Neural cell (in vitro differentiated cells): ENCODE measurements around the gene WASF3. TPM values are rescaled to one million over a fixed set of nuclear protein-coding genes. Genes with fewer than 3 reads are reported as not detected.

ENCODE experiments used
- H2AFZ ChIP-seq: fragments of 200-600, 300-800 bp; sonication (generic), shearing (Covaris generic); 2 replicates; pipeline ENCODE4 v1.6.0; 2014; ENCODE audit warnings: low read depth, mild to moderate bottlenecking, antibody characterized with exemption, low read length, moderate library complexity
- H3F3A ChIP-seq: fragments of 200-600 bp; shearing (Covaris generic); 2 replicates; pipeline ENCODE4 v1.6.1; 2016; ENCODE audit warnings: mild to moderate bottlenecking, moderate library complexity, mixed read lengths, antibody characterized with exemption, low read length; ENCODE audit not compliant: insufficient read depth, poor library complexity, severe bottlenecking
- H3K27ac ChIP-seq: fragments of 200-600, 300-800 bp; sonication (generic), shearing (Covaris generic); 2 replicates; pipeline ENCODE4 v1.5.1; 2014; ENCODE audit warnings: mild to moderate bottlenecking, low read length, moderate library complexity
- H3K27me3 ChIP-seq: fragments of 300-800, 200-600 bp; sonication (generic), shearing (Covaris generic); 2 replicates; pipeline ENCODE4 v1.6.0; 2014; ENCODE audit warnings: mild to moderate bottlenecking, low read depth, low read length, moderate library complexity; ENCODE audit not compliant: insufficient read depth
- H3K36me3 ChIP-seq: fragments of 300-800, 200-600 bp; sonication (generic), shearing (Covaris generic); 2 replicates; pipeline ENCODE4 v1.5.1; 2014; ENCODE audit warnings: mild to moderate bottlenecking, antibody characterized with exemption, low read length, moderate library complexity; ENCODE audit not compliant: insufficient read depth
- H3K4me2 ChIP-seq: fragments of 300-800, 200-600 bp; sonication (generic), shearing (Covaris generic); 2 replicates; pipeline ENCODE4 v1.6.0; 2014; ENCODE audit warnings: mild to moderate bottlenecking, low read length
- H3K4me3 ChIP-seq: fragments of 300-800, 200-600 bp; sonication (generic), shearing (Covaris generic); 2 replicates; pipeline ENCODE4 v1.5.1; 2014; ENCODE audit warnings: mild to moderate bottlenecking, low read length, moderate library complexity
- H3K79me2 ChIP-seq: fragments of 200-600 bp; shearing (Covaris generic); replicated peaks from 2 replicates; pipeline ENCODE4 v1.6.0; 2014; ENCODE audit warnings: mild to moderate bottlenecking, low read length, moderate library complexity; ENCODE audit not compliant: insufficient read depth
- H3K9ac ChIP-seq: fragments of 300-800, 200-600 bp; sonication (generic), shearing (Covaris generic); 2 replicates; pipeline ENCODE4 v1.6.1; 2016; ENCODE audit warnings: mild to moderate bottlenecking, low read length, mixed read lengths
- H3K9me2 ChIP-seq: fragments of 200-600 bp; shearing (Covaris generic); 2 replicates; pipeline ENCODE4 v1.6.1; 2016; ENCODE audit warnings: mild to moderate bottlenecking, low read length, mixed read lengths; ENCODE audit not compliant: insufficient read depth
- H3K9me3 ChIP-seq: fragments of 200-600, 300-800 bp; sonication (generic), shearing (Covaris generic); 2 replicates; pipeline ENCODE4 v1.6.1; 2016; ENCODE audit warnings: mild to moderate bottlenecking, mixed run types, low read length, moderate library complexity, mixed read lengths
- H4K20me1 ChIP-seq: fragments of 200-600 bp; shearing (Covaris generic); 2 replicates; pipeline ENCODE4 v1.6.1; 2016; ENCODE audit warnings: mild to moderate bottlenecking, mixed run types; ENCODE audit not compliant: insufficient read depth
- EP300 ChIP-seq: fragments of 450-650 bp; conservative IDR thresholded peaks from 2 replicates; pipeline ENCODE4 v1.6.1; 2014; ENCODE audit warnings: antibody characterized with exemption, mild to moderate bottlenecking, moderate library complexity; ENCODE audit not compliant: poor library complexity, severe bottlenecking
- EZH2 ChIP-seq: fragments of 200-600, 300-800 bp; shearing (Covaris generic), sonication (generic); IDR thresholded peaks from 2 replicates; pipeline ENCODE4 v1.6.1; 2014; ENCODE audit warnings: antibody characterized with exemption, low read length, borderline replicate concordance, mild to moderate bottlenecking; ENCODE audit not compliant: insufficient read depth, poor library complexity, severe bottlenecking
- MXI1 ChIP-seq: fragments of 450-650 bp; conservative IDR thresholded peaks from 2 replicates; pipeline ENCODE4 v1.6.1; 2014; ENCODE audit warnings: antibody characterized with exemption, mild to moderate bottlenecking; ENCODE audit not compliant: poor library complexity, severe bottlenecking
- POLR2AphosphoS5 ChIP-seq: IDR thresholded peaks from 2 replicates; pipeline ENCODE4 v1.6.1; 2012
- RAD21 ChIP-seq: fragments of 450-650 bp; conservative IDR thresholded peaks from 2 replicates; pipeline ENCODE4 v1.6.1; 2014; ENCODE audit warnings: antibody characterized with exemption, mild to moderate bottlenecking, moderate library complexity
- SMC3 ChIP-seq: fragments of 450-650 bp; conservative IDR thresholded peaks from 2 replicates; pipeline ENCODE4 v1.6.1; 2014; ENCODE audit warnings: antibody characterized with exemption, mild to moderate bottlenecking, moderate library complexity; ENCODE audit not compliant: poor library complexity
- TAF1 ChIP-seq: IDR thresholded peaks from 2 replicates; pipeline ENCODE4 v1.6.1; 2012; ENCODE audit warnings: low read depth
- polyA plus RNA-seq: library from polyadenylated mRNA; depleted of rRNA; stranded (reverse); fragments of >200 nt; gene quantifications from 2 replicates; pipeline ENCODE4 v1.2.3, GENCODE V29; 2014
- TF ChIP-seq, protein P1 (sequence below): fragments of 450-650 bp; IDR thresholded peaks from 2 replicates; pipeline ENCODE4 v1.5.1; 2014; ENCODE audit warnings: antibody characterized with exemption, mild to moderate bottlenecking, moderate library complexity; ENCODE audit not compliant: poor library complexity, severe bottlenecking
- TF ChIP-seq, protein P2 (sequence below): IDR thresholded peaks from 2 replicates; pipeline ENCODE4 v1.6.1; 2012; ENCODE audit warnings: borderline replicate concordance

The WASF3 gene
- polyA plus RNA-seq, 1 donor from 2014 or later: 44.5 TPM

DNA sequence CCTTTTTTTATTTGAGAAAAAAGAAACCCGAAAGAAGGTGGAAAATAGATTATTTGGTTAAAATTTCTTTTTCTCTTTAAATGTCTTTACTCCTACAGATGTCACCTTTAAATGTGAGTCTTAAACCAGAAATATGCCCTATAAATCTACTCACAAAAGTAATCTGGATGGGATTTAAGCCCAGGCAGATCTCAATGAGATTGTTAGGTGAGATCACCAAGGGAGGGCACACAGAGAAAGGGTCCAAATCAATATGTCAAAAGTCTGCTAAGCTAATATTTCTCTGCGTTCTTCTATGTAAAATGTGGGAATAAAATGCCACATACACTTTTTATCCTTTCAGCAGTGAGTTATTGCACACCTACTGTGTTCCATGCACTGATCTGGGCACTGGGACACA is 32.9 kb downstream of the WASF3 start:
- Histone ChIP-seq H3K36me3 (no peaks in the 10 kb centered on the region), H3K79me2 (peaks cover 74% of the 10 kb centered on the region), H2AFZ (no peak overlapping the region), H3K9ac (no peak overlapping the region), H3K27ac (no peak overlapping the region), H3K27me3 (no peaks in the 10 kb centered on the region), H3K9me2 (no peaks in the 10 kb centered on the region), H3K4me3 (no peak overlapping the region), H3F3A (no peaks in the 10 kb centered on the region), H4K20me1 (no peaks in the 10 kb centered on the region), H3K9me3 (no peaks in the 10 kb centered on the region), H3K4me2 (no peak overlapping the region)
- TF ChIP-seq EZH2: no peak
- TF ChIP-seq SMC3: no peak
- TF ChIP-seq, protein P1, sequence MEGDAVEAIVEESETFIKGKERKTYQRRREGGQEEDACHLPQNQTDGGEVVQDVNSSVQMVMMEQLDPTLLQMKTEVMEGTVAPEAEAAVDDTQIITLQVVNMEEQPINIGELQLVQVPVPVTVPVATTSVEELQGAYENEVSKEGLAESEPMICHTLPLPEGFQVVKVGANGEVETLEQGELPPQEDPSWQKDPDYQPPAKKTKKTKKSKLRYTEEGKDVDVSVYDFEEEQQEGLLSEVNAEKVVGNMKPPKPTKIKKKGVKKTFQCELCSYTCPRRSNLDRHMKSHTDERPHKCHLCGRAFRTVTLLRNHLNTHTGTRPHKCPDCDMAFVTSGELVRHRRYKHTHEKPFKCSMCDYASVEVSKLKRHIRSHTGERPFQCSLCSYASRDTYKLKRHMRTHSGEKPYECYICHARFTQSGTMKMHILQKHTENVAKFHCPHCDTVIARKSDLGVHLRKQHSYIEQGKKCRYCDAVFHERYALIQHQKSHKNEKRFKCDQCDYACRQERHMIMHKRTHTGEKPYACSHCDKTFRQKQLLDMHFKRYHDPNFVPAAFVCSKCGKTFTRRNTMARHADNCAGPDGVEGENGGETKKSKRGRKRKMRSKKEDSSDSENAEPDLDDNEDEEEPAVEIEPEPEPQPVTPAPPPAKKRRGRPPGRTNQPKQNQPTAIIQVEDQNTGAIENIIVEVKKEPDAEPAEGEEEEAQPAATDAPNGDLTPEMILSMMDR: no peak
- no peak for TF ChIP-seq RAD21
- no peak for TF ChIP-seq POLR2AphosphoS5
- TF ChIP-seq, protein P2, sequence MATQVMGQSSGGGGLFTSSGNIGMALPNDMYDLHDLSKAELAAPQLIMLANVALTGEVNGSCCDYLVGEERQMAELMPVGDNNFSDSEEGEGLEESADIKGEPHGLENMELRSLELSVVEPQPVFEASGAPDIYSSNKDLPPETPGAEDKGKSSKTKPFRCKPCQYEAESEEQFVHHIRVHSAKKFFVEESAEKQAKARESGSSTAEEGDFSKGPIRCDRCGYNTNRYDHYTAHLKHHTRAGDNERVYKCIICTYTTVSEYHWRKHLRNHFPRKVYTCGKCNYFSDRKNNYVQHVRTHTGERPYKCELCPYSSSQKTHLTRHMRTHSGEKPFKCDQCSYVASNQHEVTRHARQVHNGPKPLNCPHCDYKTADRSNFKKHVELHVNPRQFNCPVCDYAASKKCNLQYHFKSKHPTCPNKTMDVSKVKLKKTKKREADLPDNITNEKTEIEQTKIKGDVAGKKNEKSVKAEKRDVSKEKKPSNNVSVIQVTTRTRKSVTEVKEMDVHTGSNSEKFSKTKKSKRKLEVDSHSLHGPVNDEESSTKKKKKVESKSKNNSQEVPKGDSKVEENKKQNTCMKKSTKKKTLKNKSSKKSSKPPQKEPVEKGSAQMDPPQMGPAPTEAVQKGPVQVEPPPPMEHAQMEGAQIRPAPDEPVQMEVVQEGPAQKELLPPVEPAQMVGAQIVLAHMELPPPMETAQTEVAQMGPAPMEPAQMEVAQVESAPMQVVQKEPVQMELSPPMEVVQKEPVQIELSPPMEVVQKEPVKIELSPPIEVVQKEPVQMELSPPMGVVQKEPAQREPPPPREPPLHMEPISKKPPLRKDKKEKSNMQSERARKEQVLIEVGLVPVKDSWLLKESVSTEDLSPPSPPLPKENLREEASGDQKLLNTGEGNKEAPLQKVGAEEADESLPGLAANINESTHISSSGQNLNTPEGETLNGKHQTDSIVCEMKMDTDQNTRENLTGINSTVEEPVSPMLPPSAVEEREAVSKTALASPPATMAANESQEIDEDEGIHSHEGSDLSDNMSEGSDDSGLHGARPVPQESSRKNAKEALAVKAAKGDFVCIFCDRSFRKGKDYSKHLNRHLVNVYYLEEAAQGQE: no peak
- no peak for TF ChIP-seq MXI1
- no peak for TF ChIP-seq TAF1
- TF ChIP-seq EP300: no peak

DNA sequence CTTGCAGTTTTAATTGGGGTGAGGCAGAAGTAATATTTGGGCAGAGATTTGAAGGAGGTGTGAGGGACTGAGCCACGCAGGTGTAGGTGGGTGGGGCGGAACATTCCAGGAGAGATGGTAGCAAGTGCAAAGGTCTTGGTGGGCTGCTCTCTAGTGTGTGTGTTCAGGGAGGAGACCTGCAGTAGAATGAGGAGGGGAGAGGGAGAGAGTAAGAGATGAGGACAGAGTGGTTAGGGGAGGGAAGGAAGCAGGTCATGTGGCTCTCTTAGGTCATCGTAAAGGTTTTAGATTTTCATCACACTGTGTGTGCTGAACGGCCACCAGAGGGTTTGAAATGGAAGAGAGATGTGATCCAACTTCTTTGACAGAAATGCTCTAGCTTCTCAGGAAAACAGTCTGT is 33.5 kb downstream of the WASF3 start:
- Histone ChIP-seq H3K4me3 (no peak overlapping the region), H3K9ac (no peak overlapping the region), H3K79me2 (peaks cover 73% of the 10 kb centered on the region), H3K27me3 (no peaks in the 10 kb centered on the region), H3K9me2 (no peaks in the 10 kb centered on the region), H3F3A (no peaks in the 10 kb centered on the region), H3K9me3 (no peaks in the 10 kb centered on the region), H4K20me1 (no peaks in the 10 kb centered on the region), H3K36me3 (no peaks in the 10 kb centered on the region), H3K4me2 (no peak overlapping the region), H2AFZ (no peak overlapping the region), H3K27ac (no peak overlapping the region)
- TF ChIP-seq RAD21: no peak
- no peak for TF ChIP-seq TAF1
- no peak for TF ChIP-seq MXI1
- TF ChIP-seq EZH2: no peak
- no peak for TF ChIP-seq SMC3
- no peak for TF ChIP-seq EP300
- TF ChIP-seq, protein P2: no peak
- TF ChIP-seq, protein P1: no peak
- no peak for TF ChIP-seq POLR2AphosphoS5
